Gastroesophageal sphincter (tissue), 3 donors: ENCODE measurements around the gene EDN1.

Experiments used
- CTCF ChIP-seq, 4 experiments: fragments of 200-600 bp in 2 of 4; fragments of 450-650 bp in 2 of 4; sonication (generic) in 1 of 4; IDR thresholded peaks; one replicate each; pipeline ENCODE4 v1.5.1; 2017 to 2019; ENCODE audit warnings: antibody characterized with exemption in 4 of 4, mild to moderate bottlenecking in 2 of 4, moderate library complexity in 2 of 4
- EP300 ChIP-seq: sonication (generic); formaldehyde crosslinking; IDR thresholded peaks from one replicate; pipeline ENCODE4 v1.6.1; 2017; ENCODE audit warnings: antibody characterized with exemption, mild to moderate bottlenecking
- POLR2A ChIP-seq, 2 donors: fragments of 450-650 bp; IDR thresholded peaks; one replicate each; pipeline ENCODE4 v1.6.1; 2017; ENCODE audit warnings: antibody characterized with exemption in 2 of 2, mild to moderate bottlenecking in 2 of 2, moderate library complexity in 1 of 2

- TF ChIP-seq CTCF (IDR thresholded peaks at IDR 0.05) (no peak), EP300 (no peak), POLR2A (IDR thresholded peaks at IDR 0.05) (no peak)
Measured at GRCh38 chr6:12313992-12314589, 23.9 kb downstream of the EDN1 start.
